Transverse colon (tissue), 4 donors: ENCODE results near the gene CSHL1. TPM values are rescaled to one million over a fixed set of nuclear protein-coding genes. Genes with fewer than 3 reads are reported as not detected.
A peak's percentile ranks its signal among the peaks of the same experiment; 100 is the strongest.

Experiments
- DNase-seq: peaks from one replicate; pipeline ENCODE4 v3.0.0-alpha.2; 2019
- H3K27ac ChIP-seq, 4 donors: fragments of 200-600 bp; sonication (generic); 2 replicates each; pipeline ENCODE4 v1.5.1; 2016 to 2018; ENCODE audit warnings: inconsistent platforms in 4 of 4
- H3K27me3 ChIP-seq: fragments of 200-600 bp; sonication (generic); 2 replicates; pipeline ENCODE4 v1.5.1; 2017; ENCODE audit warnings: inconsistent platforms
- H3K36me3 ChIP-seq, 4 donors: fragments of 200-600 bp; sonication (generic); 2 replicates each; pipeline ENCODE4 v1.5.1; 2017 to 2019; ENCODE audit warnings: inconsistent platforms in 4 of 4
- H3K4me1 ChIP-seq, 4 donors: fragments of 200-600 bp; sonication (generic); 2 replicates each; pipeline ENCODE4 v1.5.1; 2017 to 2020; ENCODE audit warnings: inconsistent platforms in 4 of 4
- H3K4me3 ChIP-seq, 4 donors: fragments of 200-600 bp; sonication (generic); 1 replicate in 1 of 4; 2 replicates in 3 of 4; pipeline versions ENCODE4 v1.5.1 to v1.6.1; 2017 to 2019; ENCODE audit warnings: inconsistent platforms in 4 of 4
- H3K9me3 ChIP-seq, 2 donors: fragments of 200-600 bp; sonication (generic); 2 replicates each; pipeline ENCODE4 v1.5.1; 2017 to 2019; ENCODE audit warnings: inconsistent platforms in 2 of 2
- EP300 ChIP-seq: sonication (generic); formaldehyde crosslinking; IDR thresholded peaks from one replicate; pipeline ENCODE4 v1.6.1; 2017; ENCODE audit warnings: antibody characterized with exemption, low read depth
- POLR2A ChIP-seq: fragments of 450-650 bp; IDR thresholded peaks from one replicate; pipeline ENCODE4 v1.6.1; 2016; ENCODE audit warnings: antibody characterized with exemption, mild to moderate bottlenecking, moderate library complexity
- POLR2AphosphoS5 ChIP-seq, 3 donors: sonication (generic); formaldehyde crosslinking; IDR thresholded peaks; one replicate each; pipeline ENCODE4 v1.6.1; 2016; ENCODE audit warnings: antibody characterized with exemption in 3 of 3
- WGBS, 2 donors: methylation state at CpG; one replicate each; pipeline ENCODE4 v1.1.5; 2018; ENCODE audit warnings: low coverage in 1 of 2; 5-methylcytosine and 5-hydroxymethylcytosine counted together
- in situ Hi-C, 4 donors: fragments of 200-750 bp; cut with MboI; loops; one replicate each; pipeline versions ENCODE4 v1.15.0 to v1.15.1; 2017; ENCODE audit warnings: low sequenced_read_pairs in 3 of 4, low pct_ligation_motif_present in 1 of 4, low pct_unique_long_range_greater_than_20kb in 1 of 4
- intact Hi-C: fragments of 100-400 bp; cut with DNase I; formaldehyde crosslinking; loops from one replicate; pipeline ENCODE4 v1.15.1; 2023; ENCODE audit warnings: low total_unique reads
- total RNA-seq, 4 donors: library from RNA; depleted of rRNA; stranded (reverse); fragments of >200 nt; gene quantifications; one replicate each; pipeline ENCODE4 v1.1.0, GENCODE V29; 2016
- TF ChIP-seq, protein P1 (sequence below), 5 experiments: fragments of 200-600 bp in 3 of 5; fragments of 450-650 bp in 2 of 5; sonication (generic) in 3 of 5; IDR thresholded peaks; 1 replicate in 2 of 5; 2 replicates in 3 of 5; pipeline ENCODE4 v1.5.1; 2016 to 2017; ENCODE audit warnings: antibody characterized with exemption in 5 of 5, inconsistent platforms in 3 of 5, mild to moderate bottlenecking in 2 of 5, moderate library complexity in 1 of 5

The CSHL1 gene
- total RNA-seq, 4 donors from 2014 or later, result not detected

DNA sequence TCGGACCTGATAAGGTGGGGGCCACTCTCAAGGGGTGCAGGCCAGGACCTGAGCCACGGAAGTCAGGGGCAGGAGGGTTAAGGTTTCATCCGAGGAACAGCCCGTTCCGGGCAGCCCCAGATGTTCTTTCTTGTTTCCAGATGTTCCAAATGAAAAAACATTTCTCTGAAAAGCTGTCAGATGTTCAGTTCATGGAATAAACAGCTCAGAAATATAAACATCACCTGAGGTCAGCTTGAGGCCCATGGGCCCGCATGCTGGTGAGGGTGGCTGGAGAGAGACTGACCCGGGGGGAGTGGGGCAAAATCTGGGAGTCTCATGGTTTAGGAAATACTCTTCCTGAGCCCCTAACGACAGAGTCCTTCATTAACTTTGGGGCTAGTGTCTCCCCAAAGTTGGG lies 22.5 kb upstream of the CSHL1 start:
- Histone ChIP-seq H3K27me3 (no peaks in the 10 kb centered on the region), H3K4me1 (peaks cover 0 to 14% (median 3%) of the 10 kb centered on the region in 4 donors), H3K36me3 (no peaks in the 10 kb centered on the region), H3K4me3 (no peak overlapping the region), H3K9me3 (no peaks in the 10 kb centered on the region), H3K27ac (no peak overlapping the region)
- in situ Hi-C loops, result no loop called here
- DNase-seq, result no peak
- TF ChIP-seq, protein P1, sequence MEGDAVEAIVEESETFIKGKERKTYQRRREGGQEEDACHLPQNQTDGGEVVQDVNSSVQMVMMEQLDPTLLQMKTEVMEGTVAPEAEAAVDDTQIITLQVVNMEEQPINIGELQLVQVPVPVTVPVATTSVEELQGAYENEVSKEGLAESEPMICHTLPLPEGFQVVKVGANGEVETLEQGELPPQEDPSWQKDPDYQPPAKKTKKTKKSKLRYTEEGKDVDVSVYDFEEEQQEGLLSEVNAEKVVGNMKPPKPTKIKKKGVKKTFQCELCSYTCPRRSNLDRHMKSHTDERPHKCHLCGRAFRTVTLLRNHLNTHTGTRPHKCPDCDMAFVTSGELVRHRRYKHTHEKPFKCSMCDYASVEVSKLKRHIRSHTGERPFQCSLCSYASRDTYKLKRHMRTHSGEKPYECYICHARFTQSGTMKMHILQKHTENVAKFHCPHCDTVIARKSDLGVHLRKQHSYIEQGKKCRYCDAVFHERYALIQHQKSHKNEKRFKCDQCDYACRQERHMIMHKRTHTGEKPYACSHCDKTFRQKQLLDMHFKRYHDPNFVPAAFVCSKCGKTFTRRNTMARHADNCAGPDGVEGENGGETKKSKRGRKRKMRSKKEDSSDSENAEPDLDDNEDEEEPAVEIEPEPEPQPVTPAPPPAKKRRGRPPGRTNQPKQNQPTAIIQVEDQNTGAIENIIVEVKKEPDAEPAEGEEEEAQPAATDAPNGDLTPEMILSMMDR (IDR thresholded peaks at IDR 0.05), result no peak
- TF ChIP-seq EP300, result no peak
- TF ChIP-seq POLR2AphosphoS5 (IDR thresholded peaks at IDR 0.05), result no peak
- no peak for TF ChIP-seq POLR2A
- intact Hi-C loops, result no loop called here
- WGBS, 2 donors, result 86 to 90% methylated on average over 4 to 8 of the region's 8 CpGs

DNA sequence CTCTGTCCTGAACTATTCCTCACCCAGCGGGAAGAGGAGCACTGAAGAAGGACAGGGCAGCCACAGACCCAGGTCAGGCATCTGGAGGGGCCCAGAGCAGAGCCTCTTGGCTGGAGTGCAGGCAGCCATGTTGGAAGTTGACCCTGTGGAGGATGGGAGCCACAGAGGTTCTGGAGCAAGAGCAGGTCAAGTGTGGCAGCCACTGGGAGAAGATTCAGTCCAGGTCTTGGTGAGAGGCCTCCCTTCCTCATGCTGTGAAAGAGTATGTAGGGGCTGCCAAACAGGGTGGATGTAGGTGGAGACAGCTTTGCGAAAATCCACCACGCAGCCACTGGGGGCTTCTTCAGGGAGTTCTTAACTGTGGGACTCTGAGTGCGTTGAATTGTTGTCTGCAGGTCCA lies 21.7 kb upstream of the CSHL1 start:
- peak overlapping the region in 2 of 4 donors; percentile 37 to 53 for H3K27ac ChIP-seq
- H3K9me3 ChIP-seq, result no peaks in the 10 kb centered on the region
- TF ChIP-seq POLR2AphosphoS5 (IDR thresholded peaks at IDR 0.05), result no peak
- TF ChIP-seq EP300, result no peak
- TF ChIP-seq, protein P1 (IDR thresholded peaks at IDR 0.05), result no peak
- no peak for TF ChIP-seq POLR2A
- intact Hi-C loops (no loop called here), in situ Hi-C loops (no loop called here)
- no peak for DNase-seq
- H3K36me3 ChIP-seq, result no peaks in the 10 kb centered on the region
- peaks cover 0 to 14% (median 3%) of the 10 kb centered on the region in 4 donors for H3K4me1 ChIP-seq
- 77 to 100% methylated on average over 2 to 4 of the region's 4 CpGs for WGBS, 2 donors
- H3K4me3 ChIP-seq, result no peak overlapping the region
- no peaks in the 10 kb centered on the region for H3K27me3 ChIP-seq

DNA sequence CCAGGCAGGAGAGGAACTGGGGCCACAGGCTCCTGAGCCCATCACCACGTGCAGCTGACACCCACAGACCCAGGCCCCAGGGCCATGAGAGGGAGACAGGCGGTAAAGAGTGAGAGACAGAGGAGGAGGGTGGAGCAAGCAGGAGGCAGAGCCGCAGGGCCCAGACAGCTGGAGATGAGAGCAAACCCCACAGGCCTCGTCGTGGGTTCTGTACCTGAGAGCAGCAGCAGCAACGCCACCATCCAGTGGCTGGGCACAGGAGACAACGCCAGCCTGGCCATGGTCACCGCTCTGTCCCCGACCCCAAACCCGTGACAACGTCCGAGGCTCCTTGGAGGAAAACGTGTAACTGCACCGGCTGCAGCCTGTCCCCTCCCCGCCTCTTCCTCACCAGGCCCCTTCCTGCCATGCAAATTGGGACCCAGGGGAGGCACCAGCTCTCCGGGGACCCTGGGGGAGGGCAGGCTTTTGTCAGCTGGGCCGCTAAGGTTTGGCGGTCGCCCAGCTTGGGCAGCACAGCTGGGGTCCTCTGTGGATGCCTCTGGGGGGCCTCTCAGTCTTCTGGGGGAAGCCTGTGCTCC lies 21.0 kb upstream of the CSHL1 start, which contains the start of gene CD79B:
TSS of gene CD79B (minus strand) at position 351 of the 581 bp plus-strand sequence. CDS start at position 281, 70 bp downstream.
- peak; percentile 60 for DNase-seq
- 59% methylated on average over 16 of the region's 19 CpGs; no CpG with 5 or more reads in 1 of the 2 donors for WGBS, 2 donors
- no peak for TF ChIP-seq EP300
- peak; percentile 16 for TF ChIP-seq POLR2A
- Histone ChIP-seq H3K4me1 (peaks cover 0 to 14% (median 3%) of the 10 kb centered on the region in 4 donors), H3K9me3 (no peaks in the 10 kb centered on the region), H3K4me3 (peak within 1 kb of the TSS in 2 of 4 donors; percentile 12 to 30), H3K27me3 (no peaks in the 10 kb centered on the region), H3K36me3 (no peaks in the 10 kb centered on the region), H3K27ac (peak within 1 kb of the TSS; percentile 25 to 53 (median 37))
- in situ Hi-C loops, result no loop called here
- intact Hi-C loops, result no loop called here

DNA sequence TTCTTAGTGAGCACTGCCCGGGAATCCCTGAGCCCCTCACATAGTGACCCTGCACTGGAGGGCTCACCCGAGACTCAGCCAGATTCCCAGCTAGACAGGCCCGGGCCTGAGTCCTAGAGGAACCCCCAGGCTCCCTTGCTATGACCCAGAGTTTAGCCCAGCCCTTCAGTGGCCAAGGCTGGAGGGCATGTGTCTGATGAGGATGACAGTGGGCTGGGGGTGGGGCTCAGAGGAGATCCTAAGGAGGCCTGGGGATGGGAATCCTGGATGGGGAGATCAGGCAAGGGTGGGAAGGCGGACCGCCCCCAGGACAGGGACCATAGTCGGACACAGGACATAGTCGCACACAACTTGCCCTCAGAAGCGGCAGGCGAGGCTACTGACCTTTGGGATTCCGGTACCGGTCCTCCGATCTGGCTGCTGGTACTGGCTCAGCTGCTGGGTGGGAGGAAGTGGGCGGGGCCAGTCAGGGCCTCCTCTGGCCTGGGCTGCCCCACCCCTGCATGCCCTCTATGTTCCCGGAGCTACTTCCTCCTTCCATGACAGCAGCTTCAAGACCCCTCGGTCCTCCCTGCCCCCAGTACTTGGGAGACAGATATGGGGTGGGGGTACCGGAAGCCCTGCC lies 20.0 kb upstream of the CSHL1 start:
- Histone ChIP-seq H3K9me3 (no peaks in the 10 kb centered on the region), H3K27me3 (no peaks in the 10 kb centered on the region), H3K36me3 (no peaks in the 10 kb centered on the region), H3K27ac (peak overlapping the region; percentile 25 to 53 (median 37)), H3K4me1 (peaks cover 0 to 14% (median 3%) of the 10 kb centered on the region in 4 donors), H3K4me3 (peak overlapping the region in 2 of 4 donors; percentile 12 to 30)
- intact Hi-C loops (no loop called here), in situ Hi-C loops (no loop called here)
- WGBS, 2 donors, result 63% methylated on average over 16 of the region's 16 CpGs; no CpG with 5 or more reads in 1 of the 2 donors
- TF ChIP-seq, protein P1 (IDR thresholded peaks at IDR 0.05), result no peak
- no peak for TF ChIP-seq EP300
- TF ChIP-seq POLR2A, result no peak
- no peak for TF ChIP-seq POLR2AphosphoS5 (IDR thresholded peaks at IDR 0.05)
- peak; percentile 80 for DNase-seq
